HepG2 (cell line): ENCODE data around the gene SNRNP48. TPM values are rescaled to one million over a fixed set of nuclear protein-coding genes. Genes with fewer than 3 reads are reported as not detected.

Experiments used
- FOXO1 ChIP-seq: sonication (generic); formaldehyde crosslinking; IDR thresholded peaks from 2 replicates; pipeline ENCODE4 v1.4.0; 2020; ENCODE audit warnings: missing genetic modification reagents
- GATAD2A ChIP-seq: IDR thresholded peaks from 2 replicates; pipeline ENCODE4 v1.6.1; 2016
- KLF15 ChIP-seq: sonication (generic); formaldehyde crosslinking; IDR thresholded peaks from 2 replicates; pipeline ENCODE4 v1.8.1; 2023; ENCODE audit warnings: borderline replicate concordance, mild to moderate bottlenecking, inconsistent platforms, missing genetic modification reagents, mixed read lengths
- NFYC ChIP-seq: IDR thresholded peaks from 2 replicates; pipeline ENCODE4 v1.6.1; 2016; ENCODE audit warnings: missing genetic modification reagents, missing compliant biosample characterization
- PHF8 ChIP-seq: sonication (generic); formaldehyde crosslinking; IDR thresholded peaks from 2 replicates; pipeline ENCODE4 v1.5.0; 2020; ENCODE audit warnings: missing genetic modification reagents
- SKI ChIP-seq: fragments of 450-650 bp; IDR thresholded peaks from one replicate; pipeline ENCODE4 v1.6.1; 2018; ENCODE audit warnings: mild to moderate bottlenecking; ENCODE audit not compliant: partially characterized antibody
- TOPORS ChIP-seq: sonication (generic); formaldehyde crosslinking; IDR thresholded peaks from 2 replicates; pipeline ENCODE4 v1.8.0; 2023; ENCODE audit warnings: mild to moderate bottlenecking, missing genetic modification reagents
- ZMYM4 ChIP-seq: sonication (generic); formaldehyde crosslinking; IDR thresholded peaks from 2 replicates; pipeline ENCODE4 v1.8.1; 2023; ENCODE audit warnings: mild to moderate bottlenecking, missing genetic modification reagents
- ZNF230 ChIP-seq: sonication (generic); formaldehyde crosslinking; IDR thresholded peaks from 2 replicates; pipeline ENCODE4 v1.4.0; 2020; ENCODE audit warnings: mild to moderate bottlenecking, missing genetic modification reagents
- ZNF382 ChIP-seq: sonication (generic); formaldehyde crosslinking; IDR thresholded peaks from 2 replicates; pipeline ENCODE4 v1.5.0; 2020; ENCODE audit warnings: missing genetic modification reagents, mild to moderate bottlenecking, borderline replicate concordance
- ZNF816 ChIP-seq: sonication (generic); formaldehyde crosslinking; IDR thresholded peaks from 2 replicates; pipeline ENCODE4 v1.8.0; 2022; ENCODE audit warnings: missing genetic modification reagents, mild to moderate bottlenecking, borderline replicate concordance
- polyA plus RNA-seq, 8 experiments: library from polyadenylated mRNA; depleted of rRNA in 3 of 8; stranded (reverse) in 7 of 8; unstranded in 1 of 8; fragments of >200 nt; fragmentation: Illumina TruSeq in 4 of 8; extraction: Trizol in 4 of 8; gene quantifications; 2 replicates each; pipeline versions ENCODE4 v1.2.1 to v1.2.3, GENCODE V29; 2011 to 2016; ENCODE audit warnings: low read depth in 4 of 8, missing spikeins in 1 of 8, mixed read lengths in 1 of 8; ENCODE audit not compliant: insufficient read depth in 1 of 8
- total RNA-seq, 5 experiments: library from RNA; depleted of rRNA; stranded (reverse); fragments of >200 nt; fragmentation: Illumina TruSeq; extraction: Trizol; gene quantifications; 2 replicates each; pipeline ENCODE4 v1.2.3, GENCODE V29; 2016; ENCODE audit warnings: low read depth in 1 of 5
- TF ChIP-seq, protein P1 (sequence below): IDR thresholded peaks from 2 replicates; pipeline ENCODE4 v1.4.0; 2020; ENCODE audit warnings: mild to moderate bottlenecking, missing genetic modification reagents
- TF ChIP-seq, protein P2 (sequence below): sonication (generic); formaldehyde crosslinking; IDR thresholded peaks from 2 replicates; pipeline ENCODE4 v1.4.0; 2020; ENCODE audit warnings: missing genetic modification reagents, low read depth, mild to moderate bottlenecking, borderline replicate concordance
- TF ChIP-seq, protein P3 (sequence below), 2 experiments: fragments of 450-650 bp in 1 of 2; sonication (generic) in 1 of 2; formaldehyde crosslinking; IDR thresholded peaks; 2 replicates each; pipeline versions ENCODE4 v1.5.0 to v1.8.0; 2020 to 2022; ENCODE audit warnings: mild to moderate bottlenecking in 1 of 2, missing genetic modification reagents in 1 of 2
- TF ChIP-seq, protein P4 (sequence below): sonication (generic); formaldehyde crosslinking; IDR thresholded peaks from 2 replicates; pipeline ENCODE4 v1.4.0; 2020; ENCODE audit warnings: missing genetic modification reagents
- TF ChIP-seq, protein P5 (sequence below): sonication (generic); formaldehyde crosslinking; IDR thresholded peaks from 2 replicates; pipeline ENCODE4 v1.8.0; 2022; ENCODE audit warnings: mild to moderate bottlenecking, missing genetic modification reagents; ENCODE audit not compliant: insufficient replicate concordance

Gene SNRNP48
- total and polyA plus RNA-seq, 2 of the 13 experiments (the other 11 are each of a cell fraction or from before 2014, with no cell fraction given), result 17.5 to 47.5 TPM

DNA sequence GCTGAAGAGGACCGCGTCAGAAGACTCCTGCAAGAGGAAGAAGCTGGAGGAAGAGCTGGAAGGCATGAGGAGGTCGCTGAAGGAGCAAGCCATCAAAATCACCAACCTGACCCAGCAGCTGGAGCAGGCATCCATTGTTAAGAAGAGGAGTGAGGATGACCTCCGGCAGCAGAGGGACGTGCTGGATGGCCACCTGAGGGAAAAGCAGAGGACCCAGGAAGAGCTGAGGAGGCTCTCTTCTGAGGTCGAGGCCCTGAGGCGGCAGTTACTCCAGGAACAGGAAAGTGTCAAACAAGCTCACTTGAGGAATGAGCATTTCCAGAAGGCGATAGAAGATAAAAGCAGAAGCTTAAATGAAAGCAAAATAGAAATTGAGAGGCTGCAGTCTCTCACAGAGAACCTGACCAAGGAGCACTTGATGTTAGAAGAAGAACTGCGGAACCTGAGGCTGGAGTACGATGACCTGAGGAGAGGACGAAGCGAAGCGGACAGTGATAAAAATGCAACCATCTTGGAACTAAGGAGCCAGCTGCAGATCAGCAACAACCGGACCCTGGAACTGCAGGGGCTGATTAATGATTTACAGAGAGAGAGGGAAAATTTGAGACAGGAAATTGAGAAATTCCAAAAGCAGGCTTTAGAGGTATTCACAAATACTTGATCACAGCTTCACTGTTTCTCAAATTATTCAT lies 8.9 kb upstream of the SNRNP48 start (continued):
- TF ChIP-seq, protein P1, sequence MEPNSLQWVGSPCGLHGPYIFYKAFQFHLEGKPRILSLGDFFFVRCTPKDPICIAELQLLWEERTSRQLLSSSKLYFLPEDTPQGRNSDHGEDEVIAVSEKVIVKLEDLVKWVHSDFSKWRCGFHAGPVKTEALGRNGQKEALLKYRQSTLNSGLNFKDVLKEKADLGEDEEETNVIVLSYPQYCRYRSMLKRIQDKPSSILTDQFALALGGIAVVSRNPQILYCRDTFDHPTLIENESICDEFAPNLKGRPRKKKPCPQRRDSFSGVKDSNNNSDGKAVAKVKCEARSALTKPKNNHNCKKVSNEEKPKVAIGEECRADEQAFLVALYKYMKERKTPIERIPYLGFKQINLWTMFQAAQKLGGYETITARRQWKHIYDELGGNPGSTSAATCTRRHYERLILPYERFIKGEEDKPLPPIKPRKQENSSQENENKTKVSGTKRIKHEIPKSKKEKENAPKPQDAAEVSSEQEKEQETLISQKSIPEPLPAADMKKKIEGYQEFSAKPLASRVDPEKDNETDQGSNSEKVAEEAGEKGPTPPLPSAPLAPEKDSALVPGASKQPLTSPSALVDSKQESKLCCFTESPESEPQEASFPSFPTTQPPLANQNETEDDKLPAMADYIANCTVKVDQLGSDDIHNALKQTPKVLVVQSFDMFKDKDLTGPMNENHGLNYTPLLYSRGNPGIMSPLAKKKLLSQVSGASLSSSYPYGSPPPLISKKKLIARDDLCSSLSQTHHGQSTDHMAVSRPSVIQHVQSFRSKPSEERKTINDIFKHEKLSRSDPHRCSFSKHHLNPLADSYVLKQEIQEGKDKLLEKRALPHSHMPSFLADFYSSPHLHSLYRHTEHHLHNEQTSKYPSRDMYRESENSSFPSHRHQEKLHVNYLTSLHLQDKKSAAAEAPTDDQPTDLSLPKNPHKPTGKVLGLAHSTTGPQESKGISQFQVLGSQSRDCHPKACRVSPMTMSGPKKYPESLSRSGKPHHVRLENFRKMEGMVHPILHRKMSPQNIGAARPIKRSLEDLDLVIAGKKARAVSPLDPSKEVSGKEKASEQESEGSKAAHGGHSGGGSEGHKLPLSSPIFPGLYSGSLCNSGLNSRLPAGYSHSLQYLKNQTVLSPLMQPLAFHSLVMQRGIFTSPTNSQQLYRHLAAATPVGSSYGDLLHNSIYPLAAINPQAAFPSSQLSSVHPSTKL (CRISPR knock-in tag), result peak; percentile 33
- TF ChIP-seq ZNF816 (no peak; the same call in 1 of the 2 replicates), ZMYM4 (peak; percentile 29; the same call in 1 of the 2 replicates), GATAD2A (CRISPR knock-in tag) (0 out of 2 replicates have a peak, but pooled peaks have one; percentile 27), SKI (no peak), TOPORS (CRISPR knock-in tag) (no peak), ZNF230 (CRISPR knock-in tag) (0 out of 2 replicates have a peak, but pooled peaks have one; percentile 61), PHF8 (CRISPR knock-in tag) (no peak), FOXO1 (CRISPR knock-in tag) (no peak), NFYC (no peak), KLF15 (CRISPR knock-in tag) (no peak), ZNF382 (CRISPR knock-in tag) (no peak)
- TF ChIP-seq, protein P2, sequence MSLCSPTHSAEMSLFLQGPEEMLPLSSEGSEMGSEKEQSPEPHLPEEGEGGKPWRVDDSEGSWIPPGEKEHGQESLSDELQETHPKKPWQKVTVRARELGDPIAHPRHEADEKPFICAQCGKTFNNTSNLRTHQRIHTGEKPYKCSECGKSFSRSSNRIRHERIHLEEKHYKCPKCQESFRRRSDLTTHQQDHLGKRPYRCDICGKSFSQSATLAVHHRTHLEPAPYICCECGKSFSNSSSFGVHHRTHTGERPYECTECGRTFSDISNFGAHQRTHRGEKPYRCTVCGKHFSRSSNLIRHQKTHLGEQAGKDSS, result 0 out of 2 replicates have a peak, but pooled peaks have one; percentile 43
- TF ChIP-seq, protein P3, sequence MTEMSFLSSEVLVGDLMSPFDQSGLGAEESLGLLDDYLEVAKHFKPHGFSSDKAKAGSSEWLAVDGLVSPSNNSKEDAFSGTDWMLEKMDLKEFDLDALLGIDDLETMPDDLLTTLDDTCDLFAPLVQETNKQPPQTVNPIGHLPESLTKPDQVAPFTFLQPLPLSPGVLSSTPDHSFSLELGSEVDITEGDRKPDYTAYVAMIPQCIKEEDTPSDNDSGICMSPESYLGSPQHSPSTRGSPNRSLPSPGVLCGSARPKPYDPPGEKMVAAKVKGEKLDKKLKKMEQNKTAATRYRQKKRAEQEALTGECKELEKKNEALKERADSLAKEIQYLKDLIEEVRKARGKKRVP (CRISPR knock-in tag; IDR thresholded peaks at IDR 0.05), result no peak
- TF ChIP-seq, protein P4, sequence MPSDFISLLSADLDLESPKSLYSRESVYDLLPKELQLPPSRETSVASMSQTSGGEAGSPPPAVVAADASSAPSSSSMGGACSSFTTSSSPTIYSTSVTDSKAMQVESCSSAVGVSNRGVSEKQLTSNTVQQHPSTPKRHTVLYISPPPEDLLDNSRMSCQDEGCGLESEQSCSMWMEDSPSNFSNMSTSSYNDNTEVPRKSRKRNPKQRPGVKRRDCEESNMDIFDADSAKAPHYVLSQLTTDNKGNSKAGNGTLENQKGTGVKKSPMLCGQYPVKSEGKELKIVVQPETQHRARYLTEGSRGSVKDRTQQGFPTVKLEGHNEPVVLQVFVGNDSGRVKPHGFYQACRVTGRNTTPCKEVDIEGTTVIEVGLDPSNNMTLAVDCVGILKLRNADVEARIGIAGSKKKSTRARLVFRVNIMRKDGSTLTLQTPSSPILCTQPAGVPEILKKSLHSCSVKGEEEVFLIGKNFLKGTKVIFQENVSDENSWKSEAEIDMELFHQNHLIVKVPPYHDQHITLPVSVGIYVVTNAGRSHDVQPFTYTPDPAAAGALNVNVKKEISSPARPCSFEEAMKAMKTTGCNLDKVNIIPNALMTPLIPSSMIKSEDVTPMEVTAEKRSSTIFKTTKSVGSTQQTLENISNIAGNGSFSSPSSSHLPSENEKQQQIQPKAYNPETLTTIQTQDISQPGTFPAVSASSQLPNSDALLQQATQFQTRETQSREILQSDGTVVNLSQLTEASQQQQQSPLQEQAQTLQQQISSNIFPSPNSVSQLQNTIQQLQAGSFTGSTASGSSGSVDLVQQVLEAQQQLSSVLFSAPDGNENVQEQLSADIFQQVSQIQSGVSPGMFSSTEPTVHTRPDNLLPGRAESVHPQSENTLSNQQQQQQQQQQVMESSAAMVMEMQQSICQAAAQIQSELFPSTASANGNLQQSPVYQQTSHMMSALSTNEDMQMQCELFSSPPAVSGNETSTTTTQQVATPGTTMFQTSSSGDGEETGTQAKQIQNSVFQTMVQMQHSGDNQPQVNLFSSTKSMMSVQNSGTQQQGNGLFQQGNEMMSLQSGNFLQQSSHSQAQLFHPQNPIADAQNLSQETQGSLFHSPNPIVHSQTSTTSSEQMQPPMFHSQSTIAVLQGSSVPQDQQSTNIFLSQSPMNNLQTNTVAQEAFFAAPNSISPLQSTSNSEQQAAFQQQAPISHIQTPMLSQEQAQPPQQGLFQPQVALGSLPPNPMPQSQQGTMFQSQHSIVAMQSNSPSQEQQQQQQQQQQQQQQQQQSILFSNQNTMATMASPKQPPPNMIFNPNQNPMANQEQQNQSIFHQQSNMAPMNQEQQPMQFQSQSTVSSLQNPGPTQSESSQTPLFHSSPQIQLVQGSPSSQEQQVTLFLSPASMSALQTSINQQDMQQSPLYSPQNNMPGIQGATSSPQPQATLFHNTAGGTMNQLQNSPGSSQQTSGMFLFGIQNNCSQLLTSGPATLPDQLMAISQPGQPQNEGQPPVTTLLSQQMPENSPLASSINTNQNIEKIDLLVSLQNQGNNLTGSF (CRISPR knock-in tag), result no peak
- TF ChIP-seq, protein P5, sequence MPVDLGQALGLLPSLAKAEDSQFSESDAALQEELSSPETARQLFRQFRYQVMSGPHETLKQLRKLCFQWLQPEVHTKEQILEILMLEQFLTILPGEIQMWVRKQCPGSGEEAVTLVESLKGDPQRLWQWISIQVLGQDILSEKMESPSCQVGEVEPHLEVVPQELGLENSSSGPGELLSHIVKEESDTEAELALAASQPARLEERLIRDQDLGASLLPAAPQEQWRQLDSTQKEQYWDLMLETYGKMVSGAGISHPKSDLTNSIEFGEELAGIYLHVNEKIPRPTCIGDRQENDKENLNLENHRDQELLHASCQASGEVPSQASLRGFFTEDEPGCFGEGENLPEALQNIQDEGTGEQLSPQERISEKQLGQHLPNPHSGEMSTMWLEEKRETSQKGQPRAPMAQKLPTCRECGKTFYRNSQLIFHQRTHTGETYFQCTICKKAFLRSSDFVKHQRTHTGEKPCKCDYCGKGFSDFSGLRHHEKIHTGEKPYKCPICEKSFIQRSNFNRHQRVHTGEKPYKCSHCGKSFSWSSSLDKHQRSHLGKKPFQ (CRISPR knock-in tag), result no peak
